H1 (cell line): ENCODE measurements around the gene NCK2. TPM values are rescaled to one million over a fixed set of nuclear protein-coding genes. Genes with fewer than 3 reads are reported as not detected.

Source experiments
- CTCF ChIA-PET: fragments of 300-600 bp; sonication (Branson Sonifier 250); formaldehyde crosslinking; loops from one replicate; lab custom pipeline; 2021; ENCODE audit not compliant: partially characterized antibody; lab: Charles Lee
- POLR2A ChIA-PET: fragments of 300-600 bp; sonication (Branson Sonifier 250); formaldehyde crosslinking; loops from one replicate; lab custom pipeline; 2021; ENCODE audit warnings: inconsistent platforms; ENCODE audit not compliant: partially characterized antibody; lab: Charles Lee
- DNase-seq, 2 experiments: peaks; one replicate each; pipeline versions ENCODE4 v3.0.0 to v3.0.0-alpha.2; 2010 to 2022; ENCODE audit warnings: low spot score in 2 of 2, low read depth in 1 of 2, mixed read lengths in 1 of 2
- FAIRE-seq: peaks from 2 replicates; lab custom pipeline; 2011; peaks lifted over from hg19 to GRCh38; lab: Jason Lieb, UNC
- H2AFZ ChIP-seq: 2 replicates; pipeline ENCODE4 v1.8.1; 2012; ENCODE audit warnings: low read length, inconsistent platforms
- H2AK5ac ChIP-seq: 2 replicates; pipeline ENCODE4 v1.6.1; 2013; ENCODE audit warnings: low read depth, low read length
- H2BK120ac ChIP-seq: replicated peaks from 2 replicates; pipeline ENCODE3; 2013; ENCODE audit warnings: low read depth, low read length, inconsistent platforms
- H2BK12ac ChIP-seq: 2 replicates; pipeline ENCODE4 v1.6.1; 2013; ENCODE audit warnings: low read depth, low read length
- H2BK15ac ChIP-seq: 2 replicates; pipeline ENCODE4 v1.6.1; 2013; ENCODE audit warnings: low read length
- H2BK20ac ChIP-seq: 2 replicates; pipeline ENCODE4 v1.6.1; 2013; ENCODE audit warnings: low read length
- H2BK5ac ChIP-seq: 2 replicates; pipeline ENCODE4 v1.6.1; 2013; ENCODE audit warnings: low read depth, low read length
- H3K14ac ChIP-seq: 2 replicates; pipeline ENCODE4 v1.6.1; 2013; ENCODE audit warnings: inconsistent platforms; ENCODE audit not compliant: insufficient read length
- H3K18ac ChIP-seq: 2 replicates; pipeline ENCODE4 v1.6.1; 2013; ENCODE audit warnings: low read length; ENCODE audit errors: extremely low read depth
- H3K23ac ChIP-seq: 2 replicates; pipeline ENCODE4 v1.6.1; 2013; ENCODE audit warnings: inconsistent platforms; ENCODE audit not compliant: insufficient read length
- H3K23me2 ChIP-seq: 2 replicates; pipeline ENCODE4 v1.6.1; 2013; ENCODE audit warnings: low read depth, low read length
- H3K27ac ChIP-seq: 2 replicates; pipeline ENCODE4 v1.6.1; 2011; ENCODE audit warnings: low read depth, low read length, inconsistent platforms
- H3K27me3 ChIP-seq, 4 experiments: replicated peaks in 1 of 4; 1 replicate in 1 of 4; 2 replicates in 3 of 4; pipeline versions ENCODE4 v1.6.1 to v1.8.1; 2011 to 2013; ENCODE audit warnings: low read length in 3 of 4, mild to moderate bottlenecking in 3 of 4, inconsistent platforms in 2 of 4, mixed read lengths in 2 of 4, moderate library complexity in 1 of 4; ENCODE audit not compliant: control insufficient read depth in 3 of 4, insufficient read depth in 3 of 4; ENCODE audit errors: extremely low read depth in 1 of 4
- H3K36me3 ChIP-seq, 4 experiments: 2 replicates each; pipeline versions ENCODE4 v1.6.1 to v1.8.1; 2011 to 2013; ENCODE audit warnings: mild to moderate bottlenecking in 4 of 4, low read length in 3 of 4, moderate library complexity in 2 of 4, control low read depth in 1 of 4, inconsistent platforms in 1 of 4; ENCODE audit not compliant: insufficient read depth in 4 of 4, control insufficient read depth in 2 of 4
- H3K4ac ChIP-seq: replicated peaks from 2 replicates; pipeline ENCODE3; 2013; ENCODE audit warnings: low read length, low read depth, mixed read lengths, inconsistent platforms; ENCODE audit not compliant: insufficient read length
- H3K4me1 ChIP-seq, 4 experiments: replicated peaks in 1 of 4; 1 replicate in 1 of 4; 2 replicates in 3 of 4; pipeline versions ENCODE4 v1.6.1 to v1.8.1; 2011 to 2013; ENCODE audit warnings: low read length in 3 of 4, inconsistent platforms in 2 of 4, mixed read lengths in 1 of 4; ENCODE audit not compliant: insufficient read depth in 4 of 4, control insufficient read depth in 3 of 4
- H3K4me2 ChIP-seq, 2 experiments: 2 replicates each; pipeline versions ENCODE4 v1.6.1 to v1.8.1; 2011 to 2013; ENCODE audit warnings: low read depth in 2 of 2, low read length in 2 of 2, control low read depth in 1 of 2, inconsistent platforms in 1 of 2, mild to moderate bottlenecking in 1 of 2; ENCODE audit not compliant: insufficient read depth in 1 of 2
- H3K4me3 ChIP-seq, 4 experiments: fragments of 200-600, 300-600 bp in 1 of 4; sonication (generic), shearing (Covaris generic), sonication (Bioruptor Twin) in 1 of 4; 2 replicates each; pipeline versions ENCODE4 v1.5.1 to v1.8.1; 2011 to 2016; ENCODE audit warnings: low read length in 4 of 4, low read depth in 3 of 4, control low read depth in 2 of 4, inconsistent platforms in 2 of 4, mild to moderate bottlenecking in 2 of 4, mixed read lengths in 1 of 4, moderate library complexity in 1 of 4; ENCODE audit not compliant: insufficient read depth in 2 of 4; ENCODE audit errors: extremely low read depth in 1 of 4
- H3K56ac ChIP-seq: replicated peaks from 2 replicates; pipeline ENCODE3; 2013; ENCODE audit warnings: low read depth, mild to moderate bottlenecking, mixed read lengths, low read length, inconsistent platforms; ENCODE audit not compliant: insufficient read length
- H3K79me1 ChIP-seq: 2 replicates; pipeline ENCODE4 v1.6.1; 2013; ENCODE audit warnings: low read depth, low read length, control low read depth
- H3K79me2 ChIP-seq, 2 experiments: 2 replicates each; pipeline versions ENCODE4 v1.6.1 to v1.8.1; 2012 to 2013; ENCODE audit warnings: low read length in 2 of 2, mild to moderate bottlenecking in 2 of 2, inconsistent platforms in 1 of 2; ENCODE audit not compliant: insufficient read depth in 2 of 2, control insufficient read depth in 1 of 2
- H3K9ac ChIP-seq, 4 experiments: replicated peaks in 1 of 4; 1 replicate in 1 of 4; 2 replicates in 3 of 4; pipeline versions ENCODE4 v1.6.1 to v1.8.1; 2011 to 2013; ENCODE audit warnings: low read depth in 3 of 4, low read length in 3 of 4, control low read depth in 2 of 4, mild to moderate bottlenecking in 2 of 4, moderate library complexity in 2 of 4, inconsistent platforms in 1 of 4; ENCODE audit errors: extremely low read depth in 1 of 4
- H3K9me3 ChIP-seq, 2 experiments: 2 replicates each; pipeline versions ENCODE4 v1.6.1 to v1.8.1; 2012 to 2013; ENCODE audit warnings: mild to moderate bottlenecking in 2 of 2, moderate library complexity in 2 of 2, control low read depth in 1 of 2, inconsistent platforms in 1 of 2, low read depth in 1 of 2, low read length in 1 of 2, mixed read lengths in 1 of 2; ENCODE audit not compliant: insufficient read depth in 2 of 2
- H4K20me1 ChIP-seq, 2 experiments: replicated peaks in 1 of 2; 2 replicates each; pipeline versions ENCODE3 to v1.8.1; 2011 to 2013; ENCODE audit warnings: inconsistent platforms in 2 of 2, low read length in 2 of 2, mild to moderate bottlenecking in 1 of 2; ENCODE audit not compliant: insufficient read depth in 2 of 2, control insufficient read depth in 1 of 2
- H4K5ac ChIP-seq: 2 replicates; pipeline ENCODE4 v1.6.1; 2013; ENCODE audit warnings: low read length, low read depth, mixed read lengths, inconsistent platforms; ENCODE audit not compliant: insufficient read length
- H4K8ac ChIP-seq: 2 replicates; pipeline ENCODE4 v1.8.0; 2013; ENCODE audit warnings: mild to moderate bottlenecking, moderate library complexity, low read length, inconsistent platforms; ENCODE audit not compliant: insufficient read depth; ENCODE audit errors: extremely low read depth
- H4K91ac ChIP-seq: replicated peaks from 2 replicates; pipeline ENCODE3; 2013; ENCODE audit warnings: low read length, mixed read lengths, inconsistent platforms; ENCODE audit not compliant: insufficient read length
- JUND ChIP-seq: IDR thresholded peaks from 2 replicates; pipeline ENCODE4 v1.6.1; 2011; ENCODE audit warnings: mild to moderate bottlenecking, improper control_type of control experiment, low read length
- SIN3A ChIP-seq, 2 experiments: IDR thresholded peaks in 1 of 2; conservative IDR thresholded peaks in 1 of 2; 2 replicates each; pipeline ENCODE4 v1.6.1; 2011 to 2012; ENCODE audit warnings: low read length in 2 of 2, improper control_type of control experiment in 1 of 2, low read depth in 1 of 2, mild to moderate bottlenecking in 1 of 2
- WGBS, 2 experiments: shearing (Covaris generic) in 1 of 2; methylation state at CpG; one replicate each; pipeline versions ENCODE4 v1.1.6 to v1.1.7; 2013 to 2015; ENCODE audit warnings: low lambda C conversion rate in 2 of 2, mixed read lengths in 2 of 2, inconsistent platforms in 1 of 2, low coverage in 1 of 2, missing lambda C conversion rate in 1 of 2; ENCODE audit not compliant: insufficient replicate concordance in 2 of 2, insufficient coverage in 1 of 2, insufficient read length in 1 of 2; ENCODE audit errors: extremely low coverage in 1 of 2, missing lambda C conversion rate in 1 of 2; 5-methylcytosine and 5-hydroxymethylcytosine counted together
- polyA plus RNA-seq, 7 experiments: library from polyadenylated mRNA; depleted of rRNA in 3 of 7; stranded (reverse) in 5 of 7; unstranded in 2 of 7; fragments of >200 nt in 5 of 7; fragments of 200-250 nt in 2 of 7; gene quantifications; 1 replicate in 5 of 7; 2 replicates in 1 of 7; 4 replicates in 1 of 7; pipeline versions ENCODE4 v1.2.1 to v1.2.3, GENCODE V29; 2011 to 2013; ENCODE audit warnings: missing spikeins in 2 of 7, mixed read lengths in 2 of 7
- total RNA-seq: library from RNA; stranded (reverse); fragmentation: NEBNext Ultra II Directional; extraction: Animal tissue kit (Norgen Biotek cat#: 25700); gene quantifications from 2 replicates; pipeline ENCODE4 v1.2.1, GENCODE V29; 2021

NCK2 gene
- total and polyA plus RNA-seq, 2 of the 8 experiments (the other 6 are each of a cell fraction or from before 2014, with no cell fraction given): 30.3 to 65.7 TPM

- Histone ChIP-seq H4K20me1 (peaks cover 18 to 27% of the 10 kb centered on the region in 2 experiments), H3K9me3 (no peaks in the 10 kb centered on the region), H2BK5ac (no peak overlapping the region), H3K36me3 (no peaks in the 10 kb centered on the region), H2BK15ac (no peak overlapping the region), H2AFZ (no peak overlapping the region), H3K27me3 (no peaks in the 10 kb centered on the region), H2BK120ac (no peak overlapping the region), H3K4ac (no peak overlapping the region), H4K8ac (no peak overlapping the region), H3K14ac (no peak overlapping the region), H2BK20ac (no peak overlapping the region), H3K18ac (no peak overlapping the region), H3K79me2 (peaks cover 8 to 92% of the 10 kb centered on the region in 2 experiments), H3K23ac (no peak overlapping the region), H3K4me2 (peak overlapping the region in 1 of 2 experiments; percentile 19; a peak in 1 of 4 replicates), H3K4me3 (no peak overlapping the region; a peak in 1 of 8 replicates), H2AK5ac (no peak overlapping the region), H3K23me2 (no peaks in the 10 kb centered on the region), H3K4me1 (peaks cover 5 to 17% (median 8%) of the 10 kb centered on the region in 4 experiments), H4K5ac (no peak overlapping the region), H3K79me1 (peaks cover 11% of the 10 kb centered on the region), H2BK12ac (no peak overlapping the region), H3K56ac (no peak overlapping the region), H4K91ac (no peak overlapping the region), H3K9ac (no peak overlapping the region), H3K27ac (no peak overlapping the region)
- ChIA-PET POLR2A (interaction anchor here (1.4 kb wide), 1 partner anchor 26 kb away, joined by 3 read pairs; no protein-coding TSS in a partner anchor), CTCF (interaction anchor here (0.6 to 1.9 kb wide), 15 partner anchors 10 to 315 kb away, joined by 3 to 8 read pairs (median 4); no protein-coding TSS in a partner anchor)
- 34% methylated on average over 5 of the region's 6 CpGs; no CpG with 5 or more reads in 1 of the 2 experiments for WGBS, 2 experiments
- DNase-seq (no peak), FAIRE-seq (no peak)
- TF ChIP-seq SIN3A (conservative IDR thresholded peaks at IDR 0.05 in 1 of 2, IDR thresholded peaks at IDR 0.05 in 1 of 2; ENCODE audit: low read depth in 1 of 2, low read length in 2 of 2) (peak; percentile 45 to 72; a peak in 1 of 4 replicates), JUND (no peak)
Observed at GRCh38 chr2:105768961-105769452, 24.3 kb downstream of the NCK2 start.
